Right forelimb (tissue), 1 donor: ENCODE data around the gene POMP.

Experiments
- DNase-seq: peaks from one replicate; pipeline ENCODE4 v3.0.0-alpha.2; 2018

POMP gene

GRCh38 chr13:28704282-28704681 lies 45.4 kb downstream of the POMP start:
- no peak for DNase-seq

- no peak for DNase-seq
These were observed 46.0 kb downstream of the POMP start for GRCh38 chr13:28704919-28705318.

- no peak for DNase-seq
These were observed 46.6 kb downstream of the POMP start for GRCh38 chr13:28705461-28706083.

- DNase-seq: no peak
These were observed 48.9 kb downstream of the POMP start for GRCh38 chr13:28707629-28708427.

- DNase-seq: no peak
These were observed 51.2 kb downstream of the POMP start for GRCh38 chr13:28710161-28710560.

- no peak for DNase-seq
These were observed 55.7 kb downstream of the POMP start for GRCh38 chr13:28714651-28715050.

GRCh38 chr13:28716511-28716910 lies 57.6 kb downstream of the POMP start:
- DNase-seq: no peak

- no peak for DNase-seq
These were observed 58.2 kb downstream of the POMP start for GRCh38 chr13:28717170-28717569.

GRCh38 chr13:28718196-28718542 lies 59.2 kb downstream of the POMP start:
- DNase-seq: no peak

- peak; percentile 97 for DNase-seq
These were observed 59.8 kb downstream of the POMP start, which contains the start of gene SLC46A3 for GRCh38 chr13:28718543-28719226. SLC46A3 (minus strand) TSS chr13:28718970; CDS start chr13:28717998, 972 bp downstream.

GRCh38 chr13:28719227-28720055 lies 60.5 kb downstream of the POMP start:
- DNase-seq: no peak

GRCh38 chr13:28723806-28724205 lies 64.9 kb downstream of the POMP start:
- no peak for DNase-seq

- no peak for DNase-seq
These were observed 66.2 kb downstream of the POMP start for GRCh38 chr13:28725046-28725610.
